HL-60/S4 treated with phorbol 12-myristate 13-acetate at 8.2 ng/mL for 4 days and 3 days (cell line): Measurements from ENCODE around the gene MAPRE3.
"Not testable (repeated sequence)": the region's sequence is repeated elsewhere in the genome, so short reads cannot be mapped to it uniquely, and the experiment has no call there.

ENCODE experiments used
- in situ Hi-C: fragments of 300-500 bp; cut with MboI; formaldehyde crosslinking; loops from 2 replicates; pipeline ENCODE4 v1.15.0; 2022; ENCODE audit warnings: low sequenced_read_pairs

Gene MAPRE3

GRCh38 chr2:27057184-27057583, 86.7 kb downstream of the MAPRE3 start:
- in situ Hi-C loops = no loop called here

DNA sequence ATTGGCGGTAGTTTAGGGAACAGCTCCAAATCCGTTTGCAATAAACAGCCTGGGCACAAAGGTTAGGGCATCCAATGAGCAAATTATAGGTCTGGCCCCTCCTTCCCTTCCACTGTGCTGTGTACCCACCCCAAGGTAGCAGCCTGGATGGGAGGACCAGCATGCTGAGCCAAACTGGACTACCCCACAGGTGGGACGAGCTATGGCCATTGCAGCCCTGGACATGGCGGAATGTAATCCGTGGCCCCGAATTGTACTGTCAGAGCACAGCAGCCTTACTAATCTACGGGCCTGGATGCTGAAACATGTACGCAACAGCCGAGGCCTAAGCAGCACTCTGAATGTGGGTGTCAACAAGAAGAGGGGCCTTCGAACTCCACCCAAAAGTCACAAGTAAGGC, 87.8 kb downstream of the MAPRE3 start:
- in situ Hi-C loops = no loop called here

- in situ Hi-C loops = no loop called here
Observed at GRCh38 chr2:27059141-27059820, 88.8 kb downstream of the MAPRE3 start.

DNA sequence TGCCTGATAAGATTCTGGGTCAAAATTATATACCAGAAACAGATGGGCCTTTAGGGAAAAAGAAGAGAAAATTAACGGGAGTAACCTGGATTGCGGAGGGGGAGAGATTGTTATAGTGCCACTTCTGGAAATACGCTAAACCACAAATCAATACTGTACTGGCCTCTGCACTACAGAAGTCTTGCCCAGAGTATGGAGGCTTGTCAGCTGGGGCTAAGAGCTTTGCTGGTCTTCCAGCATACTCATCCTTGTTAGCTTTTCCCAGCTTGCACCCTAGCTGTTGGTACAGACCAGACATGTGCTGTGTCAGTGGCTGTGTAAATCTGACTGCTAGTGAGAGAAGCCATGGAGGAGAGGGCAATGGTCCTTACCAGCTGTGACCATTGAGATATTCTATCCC, 89.9 kb downstream of the MAPRE3 start:
- in situ Hi-C loops = no loop called here

DNA sequence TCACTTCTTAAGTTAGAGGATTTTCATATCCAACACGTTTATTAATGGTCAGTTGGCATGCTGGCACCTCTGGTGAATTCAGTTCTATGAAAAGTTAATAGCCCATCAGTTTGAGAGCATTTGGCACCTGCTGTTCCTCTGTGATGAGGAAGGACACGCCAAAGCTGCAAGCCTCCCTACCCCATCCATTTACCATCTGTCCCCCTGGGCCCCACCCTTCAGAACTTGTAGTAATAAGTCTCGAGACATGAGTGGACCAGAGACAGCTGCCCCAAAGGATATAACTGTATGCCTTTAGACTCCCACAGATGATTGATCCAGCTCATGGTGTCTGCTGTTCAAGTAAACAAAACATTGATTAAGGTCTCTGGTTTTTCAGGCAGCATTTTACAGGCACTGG, 94.7 kb downstream of the MAPRE3 start:
- in situ Hi-C loops = no loop called here

GRCh38 chr2:27067385-27067784, 96.9 kb downstream of the MAPRE3 start:
- in situ Hi-C loops = no loop called here

DNA sequence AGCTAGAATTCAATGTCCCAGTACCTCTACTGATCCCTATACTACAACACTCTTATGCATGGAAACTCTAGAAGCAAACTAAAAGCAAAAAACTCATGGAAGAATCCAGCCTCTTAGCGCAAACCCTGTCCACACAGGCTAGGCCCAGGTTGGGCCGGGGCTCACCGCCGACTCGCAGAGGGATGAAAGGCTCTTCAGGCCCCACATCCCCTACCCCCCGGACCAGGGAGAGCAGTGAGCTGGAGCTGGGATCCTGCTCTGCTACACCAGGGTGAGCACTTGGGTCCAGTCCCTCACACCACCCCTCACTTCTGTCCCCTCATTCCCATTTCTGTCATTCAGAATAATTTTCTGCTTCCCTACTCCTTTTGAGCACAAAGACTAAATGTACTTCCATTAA, 99.0 kb downstream of the MAPRE3 start:
- in situ Hi-C loops = no loop called here

GRCh38 chr2:27069961-27070618, 99.7 kb downstream of the MAPRE3 start:
- in situ Hi-C loops = no loop called here

- in situ Hi-C loops = no loop called here
Observed at GRCh38 chr2:27070653-27071276, 100.3 kb downstream of the MAPRE3 start.

- in situ Hi-C loops = no loop called here
Observed at GRCh38 chr2:27071277-27071989, 101.0 kb downstream of the MAPRE3 start, which contains the start of gene OST4. OST4 (minus strand) TSS chr2:27071654.

- in situ Hi-C loops = no loop called here
Observed at GRCh38 chr2:27071990-27072830, 101.8 kb downstream of the MAPRE3 start.

- in situ Hi-C loops = no loop called here
Observed at GRCh38 chr2:27072920-27073319, 102.5 kb downstream of the MAPRE3 start.

GRCh38 chr2:27073782-27074181, 103.3 kb downstream of the MAPRE3 start:
- in situ Hi-C loops = no loop called here

DNA sequence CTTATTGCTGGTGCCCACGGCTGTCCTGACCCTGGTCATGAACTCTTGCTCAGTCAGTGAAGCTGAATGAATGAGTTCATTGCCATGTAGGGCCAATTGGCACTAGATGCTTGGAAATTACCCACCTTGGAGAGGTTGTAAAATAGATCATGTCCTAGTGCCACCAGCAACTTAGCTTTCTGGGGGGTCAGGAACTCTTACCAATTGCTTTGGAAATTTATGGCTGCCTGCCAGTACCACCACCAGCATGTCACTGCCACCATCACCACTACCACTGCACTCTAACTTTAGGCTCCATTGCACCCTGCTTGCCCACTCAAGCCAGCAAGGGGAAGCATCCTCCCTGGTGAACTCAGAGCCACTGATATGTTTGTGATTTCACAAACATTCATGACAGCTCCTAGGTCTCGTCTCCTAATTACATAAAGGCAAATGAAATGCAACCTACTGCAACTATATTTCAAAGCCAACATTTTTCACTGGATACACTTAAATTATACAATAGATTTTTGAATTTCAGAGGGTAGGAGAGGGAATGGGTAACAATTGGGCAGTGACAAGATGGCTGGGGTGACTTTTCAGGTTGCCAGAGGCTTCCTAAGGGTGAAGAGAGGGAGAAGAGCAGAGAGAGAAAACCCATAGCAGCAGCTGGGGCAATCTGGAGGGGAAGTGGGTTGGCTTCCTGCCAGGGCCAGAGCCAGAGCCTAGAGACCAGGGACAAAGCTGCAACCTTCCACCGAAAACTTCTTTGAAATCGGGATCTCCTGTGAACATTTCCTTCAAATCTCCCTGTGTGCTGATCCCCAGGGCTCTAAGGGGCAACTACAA, 104.5 kb downstream of the MAPRE3 start:
- in situ Hi-C loops = no loop called here

DNA sequence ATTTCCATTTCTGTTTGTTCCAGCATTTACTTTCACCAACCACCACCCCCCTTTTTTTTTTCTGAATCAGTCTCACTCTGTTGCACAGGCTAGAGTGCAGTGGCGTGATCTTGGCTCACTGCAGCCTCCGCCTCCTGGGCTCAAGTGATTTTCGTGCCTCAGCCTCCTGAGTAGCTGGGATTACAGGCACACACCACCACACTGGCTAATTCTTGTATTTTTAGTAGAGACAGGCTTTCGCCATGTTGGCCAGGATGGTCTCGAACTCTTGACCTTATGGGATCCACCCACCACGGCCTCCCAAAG, 105.1 kb downstream of the MAPRE3 start:
- in situ Hi-C loops = not testable (repeated sequence)

DNA sequence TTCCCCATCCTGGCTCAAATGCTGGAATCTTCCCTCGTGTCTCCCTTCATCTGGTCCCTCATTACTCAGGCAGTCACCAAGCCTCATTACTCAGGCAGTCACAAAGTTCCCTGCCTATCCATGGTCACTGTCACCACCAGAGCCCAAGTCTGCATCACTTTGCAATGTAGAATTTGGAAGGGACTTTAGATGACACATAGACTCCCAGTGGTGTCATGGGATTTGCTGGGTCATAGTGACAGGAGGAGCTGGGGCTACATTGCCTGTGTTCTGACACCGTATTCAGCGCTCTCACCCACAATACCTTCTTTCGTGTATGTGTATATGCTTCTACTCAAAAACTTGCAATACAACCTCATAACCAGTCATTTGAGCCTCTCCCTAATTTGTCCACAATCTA, 105.9 kb downstream of the MAPRE3 start:
- in situ Hi-C loops = no loop called here
